PFSK-1 (cell line): ENCODE measurements around the gene LMAN2.

Experiments
- FOXP2 ChIP-seq: optimal IDR thresholded peaks from 2 replicates; pipeline ENCODE3; 2011; ENCODE audit warnings: borderline replicate concordance, control low read depth, inconsistent platforms; ENCODE audit not compliant: insufficient read depth; ENCODE audit errors: extremely low read length, extremely low read depth
- POLR2AphosphoS5 ChIP-seq: IDR thresholded peaks from 2 replicates; pipeline ENCODE4 v1.6.1; 2012; ENCODE audit warnings: low read depth, mild to moderate bottlenecking, control low read depth, low read length, moderate library complexity
- SIN3A ChIP-seq: IDR thresholded peaks from 2 replicates; pipeline ENCODE4 v1.6.1; 2012; ENCODE audit warnings: mild to moderate bottlenecking, low read length, moderate library complexity, borderline replicate concordance; ENCODE audit not compliant: insufficient read depth
- TAF1 ChIP-seq: IDR thresholded peaks from 2 replicates; pipeline ENCODE4 v1.6.1; 2012; ENCODE audit warnings: low read length, control low read depth, borderline replicate concordance; ENCODE audit not compliant: insufficient read depth
- TF ChIP-seq, protein P1 (sequence below), 2 experiments: IDR thresholded peaks; 2 replicates each; pipeline versions ENCODE4 v1.6.1 to v1.8.0; 2011 to 2012; ENCODE audit warnings: low read depth in 2 of 2, low read length in 2 of 2, control low read depth in 1 of 2, inconsistent platforms in 1 of 2, mild to moderate bottlenecking in 1 of 2, moderate library complexity in 1 of 2; ENCODE audit not compliant: insufficient read depth in 1 of 2

Gene LMAN2

DNA sequence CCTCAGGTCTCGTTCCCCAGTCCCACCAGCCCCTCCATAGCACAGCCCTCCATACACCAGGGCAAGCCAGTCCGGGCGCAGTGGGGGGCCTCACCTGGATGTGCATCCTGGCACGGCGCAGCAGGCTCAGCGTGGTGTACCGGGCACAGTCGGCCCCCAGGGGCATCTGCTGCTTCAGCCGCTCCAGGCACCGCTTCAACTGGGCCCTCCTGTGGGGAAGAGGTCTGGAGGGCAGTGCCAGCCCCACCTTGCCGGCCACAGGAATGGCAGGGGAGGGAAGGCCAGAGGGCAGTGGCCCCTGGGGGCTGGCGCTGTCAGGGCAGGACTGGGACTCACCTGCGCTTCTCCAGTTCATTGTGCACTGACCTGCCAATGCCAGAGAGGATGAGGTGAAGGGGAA is 41.1 kb downstream of the LMAN2 start:
- TF ChIP-seq SIN3A (no peak), FOXP2 (no peak), TAF1 (no peak), POLR2AphosphoS5 (no peak)
- TF ChIP-seq, protein P1, sequence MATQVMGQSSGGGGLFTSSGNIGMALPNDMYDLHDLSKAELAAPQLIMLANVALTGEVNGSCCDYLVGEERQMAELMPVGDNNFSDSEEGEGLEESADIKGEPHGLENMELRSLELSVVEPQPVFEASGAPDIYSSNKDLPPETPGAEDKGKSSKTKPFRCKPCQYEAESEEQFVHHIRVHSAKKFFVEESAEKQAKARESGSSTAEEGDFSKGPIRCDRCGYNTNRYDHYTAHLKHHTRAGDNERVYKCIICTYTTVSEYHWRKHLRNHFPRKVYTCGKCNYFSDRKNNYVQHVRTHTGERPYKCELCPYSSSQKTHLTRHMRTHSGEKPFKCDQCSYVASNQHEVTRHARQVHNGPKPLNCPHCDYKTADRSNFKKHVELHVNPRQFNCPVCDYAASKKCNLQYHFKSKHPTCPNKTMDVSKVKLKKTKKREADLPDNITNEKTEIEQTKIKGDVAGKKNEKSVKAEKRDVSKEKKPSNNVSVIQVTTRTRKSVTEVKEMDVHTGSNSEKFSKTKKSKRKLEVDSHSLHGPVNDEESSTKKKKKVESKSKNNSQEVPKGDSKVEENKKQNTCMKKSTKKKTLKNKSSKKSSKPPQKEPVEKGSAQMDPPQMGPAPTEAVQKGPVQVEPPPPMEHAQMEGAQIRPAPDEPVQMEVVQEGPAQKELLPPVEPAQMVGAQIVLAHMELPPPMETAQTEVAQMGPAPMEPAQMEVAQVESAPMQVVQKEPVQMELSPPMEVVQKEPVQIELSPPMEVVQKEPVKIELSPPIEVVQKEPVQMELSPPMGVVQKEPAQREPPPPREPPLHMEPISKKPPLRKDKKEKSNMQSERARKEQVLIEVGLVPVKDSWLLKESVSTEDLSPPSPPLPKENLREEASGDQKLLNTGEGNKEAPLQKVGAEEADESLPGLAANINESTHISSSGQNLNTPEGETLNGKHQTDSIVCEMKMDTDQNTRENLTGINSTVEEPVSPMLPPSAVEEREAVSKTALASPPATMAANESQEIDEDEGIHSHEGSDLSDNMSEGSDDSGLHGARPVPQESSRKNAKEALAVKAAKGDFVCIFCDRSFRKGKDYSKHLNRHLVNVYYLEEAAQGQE (IDR thresholded peaks at IDR 0.05; ENCODE audit: insufficient read depth in 1 of 2, low read depth in 2 of 2, low read length in 2 of 2) = no peak

DNA sequence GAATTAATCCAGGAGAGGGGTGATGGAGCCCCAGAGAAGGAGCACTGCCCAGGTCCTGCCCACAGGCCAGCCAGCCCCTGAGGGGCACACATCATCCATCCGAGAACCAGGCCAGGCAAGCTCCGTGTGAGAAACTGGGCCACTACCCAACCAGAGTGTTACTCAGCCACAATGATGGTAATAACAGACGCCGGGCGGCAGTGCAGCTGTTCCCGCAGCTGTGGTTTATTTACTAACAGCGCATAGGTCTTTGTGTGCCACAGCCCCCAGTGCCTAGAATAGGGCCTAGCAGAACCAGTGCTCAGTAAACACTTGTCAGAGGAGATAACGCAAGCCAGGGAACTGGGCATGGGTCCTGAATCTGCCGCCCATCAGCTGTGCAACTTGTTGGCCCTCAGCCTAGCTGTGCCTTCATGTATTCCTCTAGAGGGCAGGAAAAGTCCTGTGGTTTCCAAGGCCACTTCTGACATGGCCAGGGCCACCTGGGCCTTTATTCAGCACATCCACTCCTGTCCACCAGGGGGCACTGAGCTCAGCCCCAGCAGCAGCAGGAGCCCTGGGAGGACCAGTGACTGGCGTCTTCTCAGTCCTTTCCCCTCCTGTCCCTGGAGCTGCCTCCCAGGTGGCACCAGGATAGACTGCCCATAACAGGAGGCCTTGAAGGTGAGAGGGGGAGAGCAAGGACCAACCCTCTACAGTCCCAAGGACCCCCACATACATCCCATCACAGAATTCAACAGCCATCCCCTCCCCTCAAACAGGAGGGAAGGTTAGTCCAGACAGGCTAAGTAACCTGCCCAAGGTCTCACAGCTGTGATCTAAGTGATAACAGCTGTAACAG is 41.9 kb downstream of the LMAN2 start:
- TF ChIP-seq FOXP2 = peak; percentile 70
- TF ChIP-seq, protein P1 (IDR thresholded peaks at IDR 0.05; ENCODE audit: insufficient read depth in 1 of 2, low read depth in 2 of 2, low read length in 2 of 2) = no peak

DNA sequence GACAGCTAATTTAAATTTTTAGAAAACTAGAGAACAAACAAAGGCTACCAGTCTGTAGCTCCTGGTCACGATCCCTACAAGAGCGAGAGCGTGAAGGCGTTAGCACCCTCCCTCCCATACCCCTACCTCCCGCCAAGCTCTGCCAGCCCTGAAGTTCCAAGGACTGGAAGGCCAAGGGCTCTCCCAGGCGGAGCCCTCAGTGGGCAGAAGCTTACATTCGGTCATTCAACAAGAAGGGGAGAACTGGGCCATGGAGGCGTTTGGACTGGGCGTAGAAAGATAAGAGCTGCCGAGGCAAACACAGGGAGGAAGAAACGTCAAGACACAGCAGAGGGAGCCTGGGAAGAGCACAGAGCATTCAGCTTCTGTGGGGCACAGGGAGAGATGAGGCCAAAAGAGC is 42.7 kb downstream of the LMAN2 start:
- TF ChIP-seq, protein P1 (IDR thresholded peaks at IDR 0.05; ENCODE audit: insufficient read depth in 1 of 2, low read depth in 2 of 2, low read length in 2 of 2) = no peak
- no peak for TF ChIP-seq FOXP2
- no peak for TF ChIP-seq TAF1

DNA sequence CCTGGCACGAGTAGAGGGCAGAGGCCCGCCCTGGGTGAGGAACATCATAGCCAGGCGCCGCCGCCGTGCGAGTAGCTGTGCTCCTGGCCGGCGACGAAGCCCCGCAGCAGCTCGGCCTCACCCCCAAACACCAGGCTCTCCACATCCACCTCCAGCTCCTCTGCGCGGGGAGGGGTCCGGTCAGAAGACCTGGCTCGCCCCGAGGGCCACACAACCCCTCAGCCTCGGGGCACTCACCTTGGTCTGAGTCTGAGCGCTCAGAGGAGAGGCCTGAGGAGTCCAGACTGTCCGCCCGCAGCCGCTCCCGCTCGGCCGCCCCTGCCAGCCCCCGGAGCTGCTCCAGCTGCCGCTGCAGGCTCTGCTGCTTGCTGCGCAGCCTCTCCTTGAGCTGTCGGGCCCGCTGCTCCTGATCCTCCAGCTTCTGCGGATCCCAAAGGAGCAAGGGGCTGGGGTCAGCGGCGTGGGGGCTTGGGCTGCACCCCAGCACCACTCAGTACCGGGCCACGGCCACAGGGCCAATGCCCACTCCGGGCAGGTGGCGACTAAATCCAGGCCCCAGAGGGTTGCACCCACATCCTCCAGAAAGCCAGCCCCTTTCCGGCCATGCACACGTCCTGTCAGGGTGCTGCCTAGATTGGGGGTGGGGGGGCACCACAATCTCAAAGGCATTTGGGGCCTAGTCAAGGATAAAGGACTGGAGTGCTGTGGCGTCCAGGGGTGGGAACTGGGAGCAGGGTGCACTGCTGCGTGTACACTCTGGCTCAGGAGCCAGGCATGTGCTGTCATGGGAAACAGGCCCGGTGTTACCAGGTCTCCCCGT is 43.7 kb downstream of the LMAN2 start:
- TF ChIP-seq POLR2AphosphoS5 (no peak; the same call in 1 of the 2 replicates), FOXP2 (no peak), TAF1 (no peak), SIN3A (no peak)
- TF ChIP-seq, protein P1 (IDR thresholded peaks at IDR 0.05; ENCODE audit: insufficient read depth in 1 of 2, low read depth in 2 of 2, low read length in 2 of 2) = no peak
